HCT116 (cell line): ENCODE measurements around the gene PHF10.

Source experiments
- CTCF ChIP-seq, 3 experiments: fragments of 200-600 bp in 1 of 3; sonication (generic) in 1 of 3; IDR thresholded peaks in 2 of 3; conservative IDR thresholded peaks in 1 of 3; 2 replicates each; pipeline ENCODE4 v1.5.1; 2012 to 2017; ENCODE audit warnings: low read depth in 2 of 3, low read length in 2 of 3, antibody characterized with exemption in 1 of 3, borderline replicate concordance in 1 of 3, control low read depth in 1 of 3, mild to moderate bottlenecking in 1 of 3, mixed read lengths in 1 of 3, mixed run types in 1 of 3, moderate library complexity in 1 of 3; ENCODE audit not compliant: insufficient read depth in 1 of 3
- EGR1 ChIP-seq: IDR thresholded peaks from 2 replicates; pipeline ENCODE4 v1.6.1; 2012; ENCODE audit warnings: low read depth
- EZH2phosphoT487 ChIP-seq: fragments of 200-600 bp; IDR thresholded peaks from 2 replicates; pipeline ENCODE4 v1.6.1; 2018; ENCODE audit warnings: antibody characterized with exemption, borderline replicate concordance
- MAX ChIP-seq: IDR thresholded peaks from 2 replicates; pipeline ENCODE4 v1.6.1; 2012
- POLR2A ChIP-seq: IDR thresholded peaks from 2 replicates; pipeline ENCODE4 v1.7.0; 2011; ENCODE audit warnings: borderline replicate concordance; ENCODE audit not compliant: insufficient read depth, insufficient read length; ENCODE audit errors: extremely low read depth
- SRF ChIP-seq: IDR thresholded peaks from 2 replicates; pipeline ENCODE4 v1.6.1; 2012; ENCODE audit warnings: low read depth
- YY1 ChIP-seq: IDR thresholded peaks from 2 replicates; pipeline ENCODE4 v1.6.1; 2011; ENCODE audit warnings: low read length, low read depth, moderate library complexity, mild to moderate bottlenecking; ENCODE audit not compliant: insufficient replicate concordance; ENCODE audit errors: extremely low read depth

- TF ChIP-seq CTCF (IDR thresholded peaks at IDR 0.05 in 2 of 3, conservative IDR thresholded peaks at IDR 0.05 in 1 of 3; ENCODE audit: borderline replicate concordance in 1 of 3, insufficient read depth in 1 of 3, low read depth in 2 of 3, low read length in 2 of 3) (no peak), MAX (no peak), YY1 (no peak), EZH2phosphoT487 (no peak), POLR2A (no peak), EGR1 (no peak), SRF (no peak)
These were observed 39.0 kb upstream of the PHF10 start for GRCh38 chr6:169763308-169763707.
